ENCODE data around the gene CD6. TPM values are rescaled to one million over a fixed set of nuclear protein-coding genes. Genes with fewer than 3 reads are reported as not detected.

Gene CD6
- total RNA-seq, 1 experiment from 2014 or later: 0.23 TPM

- no peaks in the 10 kb centered on the region for H3K36me3 Mint-ChIP-seq (ENCODE audit: insufficient read depth, unreplicated experiment)
- H3K4me1 Mint-ChIP-seq (ENCODE audit: low read depth, unreplicated experiment): no peaks in the 10 kb centered on the region
- Histone ChIP-seq H3K36me3 (ENCODE audit: control insufficient read depth, insufficient read depth, low read length) (no peaks in the 10 kb centered on the region), H3K4me3 (ENCODE audit: low read depth, low read length) (no peak overlapping the region), H3K27me3 (replicated peaks; ENCODE audit: control insufficient read depth, insufficient read depth, low read length) (no peaks in the 10 kb centered on the region; the same call in none of the 2 replicates), H3K4me1 (no peaks in the 10 kb centered on the region), H3K9me3 (peaks cover 4% of the 10 kb centered on the region; the same call in 1 of the 2 replicates)
- TF ChIP-seq CTCF (IDR thresholded peaks at IDR 0.05; ENCODE audit: insufficient read depth in 1 of 2, low read depth in 1 of 2, low read length in 1 of 2, severe bottlenecking in 1 of 2, unreplicated experiment in 1 of 2): no peak
- POLR2A ChIA-PET: no interaction called here
- no peak overlapping the region for H3K4me3 Mint-ChIP-seq (ENCODE audit: unreplicated experiment)
- H3K27me3 Mint-ChIP-seq (ENCODE audit: insufficient read depth, unreplicated experiment): no peaks in the 10 kb centered on the region
- intact Hi-C loops (cut with micrococcal nuclease; ENCODE audit: unreplicated experiment): no loop called here
- H3K27ac Mint-ChIP-seq (ENCODE audit: unreplicated experiment): no peak overlapping the region
- no TSS peak for BruUV-seq (replicated peaks)
- peak in 1 of 2 experiments; percentile 1 for DNase-seq
- H3K9me3 Mint-ChIP-seq (ENCODE audit: unreplicated experiment): no peaks in the 10 kb centered on the region
- CTCF ChIA-PET: no interaction called here
Measured at GRCh38 chr11:61055776-61056175, 84.3 kb downstream of the CD6 start.

GRCh38 chr11:61056571-61056970 is 85.1 kb downstream of the CD6 start:
- no peaks in the 10 kb centered on the region for H3K27me3 Mint-ChIP-seq (ENCODE audit: insufficient read depth, unreplicated experiment)
- Histone ChIP-seq H3K4me1 (no peaks in the 10 kb centered on the region), H3K36me3 (ENCODE audit: control insufficient read depth, insufficient read depth, low read length) (no peaks in the 10 kb centered on the region), H3K27me3 (replicated peaks; ENCODE audit: control insufficient read depth, insufficient read depth, low read length) (no peaks in the 10 kb centered on the region; the same call in none of the 2 replicates), H3K4me3 (ENCODE audit: low read depth, low read length) (no peak overlapping the region), H3K9me3 (no peaks in the 10 kb centered on the region)
- no TSS peak for BruUV-seq (replicated peaks)
- no peaks in the 10 kb centered on the region for H3K4me1 Mint-ChIP-seq (ENCODE audit: low read depth, unreplicated experiment)
- H3K27ac Mint-ChIP-seq (ENCODE audit: unreplicated experiment): no peak overlapping the region
- peak in 1 of 2 experiments; percentile 27 for DNase-seq
- H3K4me3 Mint-ChIP-seq (ENCODE audit: unreplicated experiment): no peak overlapping the region
- intact Hi-C loops (cut with micrococcal nuclease; ENCODE audit: unreplicated experiment): no loop called here
- TF ChIP-seq CTCF (IDR thresholded peaks at IDR 0.05; ENCODE audit: insufficient read depth in 1 of 2, low read depth in 1 of 2, low read length in 1 of 2, severe bottlenecking in 1 of 2, unreplicated experiment in 1 of 2): no peak
- no peaks in the 10 kb centered on the region for H3K36me3 Mint-ChIP-seq (ENCODE audit: insufficient read depth, unreplicated experiment)
- ChIA-PET CTCF (no interaction called here), POLR2A (no interaction called here)
- H3K9me3 Mint-ChIP-seq (ENCODE audit: unreplicated experiment): no peaks in the 10 kb centered on the region

GRCh38 chr11:61056981-61057380 is 85.5 kb downstream of the CD6 start:
- no peaks in the 10 kb centered on the region for H3K36me3 Mint-ChIP-seq (ENCODE audit: insufficient read depth, unreplicated experiment)
- H3K4me1 Mint-ChIP-seq (ENCODE audit: low read depth, unreplicated experiment): no peaks in the 10 kb centered on the region
- no peak overlapping the region for H3K4me3 ChIP-seq (ENCODE audit: low read depth, low read length)
- H3K4me3 Mint-ChIP-seq (ENCODE audit: unreplicated experiment): no peak overlapping the region
- ChIA-PET CTCF (no interaction called here), POLR2A (no interaction called here)
- H3K27me3 ChIP-seq (replicated peaks; ENCODE audit: control insufficient read depth, insufficient read depth, low read length): no peaks in the 10 kb centered on the region; the same call in none of the 2 replicates
- H3K36me3 ChIP-seq (ENCODE audit: control insufficient read depth, insufficient read depth, low read length): no peaks in the 10 kb centered on the region
- no peak overlapping the region for H3K27ac Mint-ChIP-seq (ENCODE audit: unreplicated experiment)
- no peaks in the 10 kb centered on the region for H3K9me3 Mint-ChIP-seq (ENCODE audit: unreplicated experiment)
- no peak for TF ChIP-seq CTCF (IDR thresholded peaks at IDR 0.05; ENCODE audit: insufficient read depth in 1 of 2, low read depth in 1 of 2, low read length in 1 of 2, severe bottlenecking in 1 of 2, unreplicated experiment in 1 of 2)
- no peaks in the 10 kb centered on the region for H3K4me1 ChIP-seq
- no peaks in the 10 kb centered on the region for H3K9me3 ChIP-seq
- BruUV-seq (replicated peaks): no TSS peak
- H3K27me3 Mint-ChIP-seq (ENCODE audit: insufficient read depth, unreplicated experiment): no peaks in the 10 kb centered on the region
- peak in 1 of 2 experiments; percentile 14 for DNase-seq
- intact Hi-C loops (cut with micrococcal nuclease; ENCODE audit: unreplicated experiment): no loop called here
